HG02981 (cell line): Measurements from ENCODE around the gene OLIG3.

Experiments
- ATAC-seq: cut with Tn5 transposase; IDR thresholded peaks from one replicate; pipeline ENCODE4 v1.9.1; 2021; ENCODE audit warnings: mild to moderate bottlenecking, moderate library complexity; ENCODE audit not compliant: unreplicated experiment

OLIG3 gene

GRCh38 chr6:137473598-137473997 is 20.6 kb downstream of the OLIG3 start:
- no peak for ATAC-seq

GRCh38 chr6:137472641-137473137 is 21.5 kb downstream of the OLIG3 start:
- ATAC-seq: no peak

GRCh38 chr6:137471986-137472385 is 22.2 kb downstream of the OLIG3 start:
- no peak for ATAC-seq

- ATAC-seq: no peak
Observed at GRCh38 chr6:137471497-137471896, 22.7 kb downstream of the OLIG3 start.

- ATAC-seq: no peak
Observed at GRCh38 chr6:137467211-137467610, 27.0 kb downstream of the OLIG3 start.

- no peak for ATAC-seq
Observed at GRCh38 chr6:137465378-137466009, 28.7 kb downstream of the OLIG3 start.

GRCh38 chr6:137452333-137452894 is 41.8 kb downstream of the OLIG3 start:
- no peak for ATAC-seq

- ATAC-seq: no peak
Observed at GRCh38 chr6:137443901-137444300, 50.3 kb downstream of the OLIG3 start.
